K562 (cell line): Measurements from ENCODE around the gene VGLL4. TPM values are rescaled to one million over a fixed set of nuclear protein-coding genes. Genes with fewer than 3 reads are reported as not detected.

Experiments used
- ATAC-seq: fragments of 200-7000 bp; cut with Tn5 transposase; 3 replicates; pipeline ENCODE4 v1.9.1; 2020; ENCODE audit warnings: moderate library complexity
- BruUV-seq: library from RNA; stranded (reverse); fragments of 400-500 nt; replicated peaks from 2 replicates; lab custom pipeline; 2021; lab: Mats Ljungman, UMichigan
- CTCF ChIA-PET: fragments of 300-600 bp; formaldehyde crosslinking; extraction: SDS; loops from one replicate; lab custom pipeline; 2021; ENCODE audit warnings: low intra/inter-chr PET ratio; lab: Yijun Ruan, JAX
- POLR2A ChIA-PET: fragments of 300-600, 350-650 bp; sonication (Branson Sonifier 250); formaldehyde crosslinking; extraction: SDS; loops from one replicate; lab custom pipeline; 2021; ENCODE audit warnings: antibody characterized with exemption, inconsistent platforms; lab: Yijun Ruan, JAX
- DNase-seq, 4 experiments: peaks; one replicate each; pipeline versions ENCODE4 v3.0.0 to v3.0.0-alpha.2; 2011 to 2018; ENCODE audit warnings: low spot score in 3 of 4, mixed read lengths in 3 of 4; ENCODE audit errors: extremely low read depth in 1 of 4
- FAIRE-seq: peaks from 2 replicates; lab custom pipeline; 2011; peaks lifted over from hg19 to GRCh38; lab: Jason Lieb, UNC
- H2AFZ ChIP-seq: 2 replicates; pipeline ENCODE4 v1.6.0; 2011; ENCODE audit warnings: low read depth, low read length, control low read depth, inconsistent platforms
- H3K27ac ChIP-seq: fragments of 200-600 bp; 3 replicates; pipeline ENCODE4 v1.8.0; 2011; ENCODE audit warnings: low read depth, mild to moderate bottlenecking, control low read depth, inconsistent platforms, low read length, moderate library complexity, mixed read lengths; ENCODE audit errors: extremely low read depth
- H3K27me3 ChIP-seq, 2 experiments: fragments of 300-600 bp in 1 of 2; 2 replicates in 1 of 2; 3 replicates in 1 of 2; pipeline versions ENCODE4 v1.6.0 to v1.8.0; 2011; ENCODE audit warnings: inconsistent platforms in 2 of 2, low read length in 2 of 2, mild to moderate bottlenecking in 1 of 2, mixed read lengths in 1 of 2, moderate library complexity in 1 of 2; ENCODE audit not compliant: control insufficient read depth in 2 of 2, insufficient read depth in 2 of 2
- H3K36me3 ChIP-seq: fragments of 300-600 bp; 3 replicates; pipeline ENCODE4 v1.8.0; 2011; ENCODE audit warnings: mild to moderate bottlenecking, low read length, inconsistent platforms; ENCODE audit not compliant: control insufficient read depth, insufficient read depth
- H3K4me1 ChIP-seq, 2 experiments: fragments of 200-600 bp in 1 of 2; replicated peaks in 1 of 2; 2 replicates in 1 of 2; 3 replicates in 1 of 2; pipeline versions ENCODE4 v1.5.1 to v1.8.0; 2011; ENCODE audit warnings: inconsistent platforms in 2 of 2, low read length in 2 of 2, mild to moderate bottlenecking in 1 of 2, mixed read lengths in 1 of 2, moderate library complexity in 1 of 2; ENCODE audit not compliant: control insufficient read depth in 2 of 2, insufficient read depth in 2 of 2
- H3K4me2 ChIP-seq: 2 replicates; pipeline ENCODE4 v1.6.1; 2011; ENCODE audit warnings: low read length, control low read depth, inconsistent platforms, mixed read lengths; ENCODE audit not compliant: insufficient read depth
- H3K4me3 ChIP-seq: fragments of 200-600 bp; sonication (generic), shearing (Covaris generic); 2 replicates; pipeline ENCODE4 v1.5.1; 2016; ENCODE audit warnings: control low read depth, inconsistent platforms
- H3K79me2 ChIP-seq: fragments of 200-600 bp; 3 replicates; pipeline ENCODE4 v1.8.0; 2011; ENCODE audit warnings: low read length, inconsistent platforms; ENCODE audit not compliant: control insufficient read depth, insufficient read depth
- H3K9ac ChIP-seq, 2 experiments: 2 replicates each; pipeline versions ENCODE4 v1.6.0 to v1.6.1; 2011; ENCODE audit warnings: low read depth in 2 of 2, low read length in 2 of 2, control low read depth in 1 of 2, inconsistent platforms in 1 of 2, mild to moderate bottlenecking in 1 of 2, mixed read lengths in 1 of 2; ENCODE audit not compliant: insufficient read depth in 1 of 2
- H3K9me1 ChIP-seq: one replicate; pipeline ENCODE4 v1.6.0; 2011; ENCODE audit warnings: inconsistent platforms, mild to moderate bottlenecking, low read length, moderate library complexity; ENCODE audit not compliant: control insufficient read depth, insufficient read depth
- H3K9me3 ChIP-seq: replicated peaks from 2 replicates; pipeline ENCODE4 v1.5.1; 2011; ENCODE audit warnings: low read depth, low read length, inconsistent platforms; ENCODE audit not compliant: control insufficient read depth, insufficient read depth
- H4K20me1 ChIP-seq: replicated peaks from 2 replicates; pipeline ENCODE4 v1.6.1; 2011; ENCODE audit warnings: low read length, inconsistent platforms, mixed read lengths; ENCODE audit not compliant: control insufficient read depth, insufficient read depth
- HDAC1 ChIP-seq, 2 experiments: fragments of 450-650 bp; IDR thresholded peaks; 2 replicates each; pipeline ENCODE4 v1.6.1; 2016 to 2017; ENCODE audit warnings: inconsistent platforms in 1 of 2, mild to moderate bottlenecking in 1 of 2, moderate library complexity in 1 of 2
- HOXB6 ChIP-seq: fragments of 250-450 bp; sonication (Bioruptor Pico); IDR thresholded peaks from 2 replicates; pipeline ENCODE4 v1.5.1; 2022; ENCODE audit warnings: mild to moderate bottlenecking, borderline replicate concordance
- IFI16 ChIP-seq: fragments of 250-450 bp; sonication (Bioruptor Pico); IDR thresholded peaks from 2 replicates; pipeline ENCODE4 v2.1.2; 2022; ENCODE audit warnings: mild to moderate bottlenecking, inconsistent platforms
- NCOA1 ChIP-seq: fragments of 450-650 bp; IDR thresholded peaks from 2 replicates; pipeline ENCODE4 v1.6.1; 2016; ENCODE audit warnings: low read depth
- NFIX ChIP-seq: fragments of 250-450 bp; sonication (Bioruptor Pico); IDR thresholded peaks from 2 replicates; pipeline ENCODE4 v1.4.0; 2020; ENCODE audit warnings: low read depth, mild to moderate bottlenecking, moderate library complexity
- WGBS: fragments of 100-300 bp; shearing (Covaris generic); methylation state at CpG from one replicate; pipeline ENCODE4 v1.1.6; 2016; ENCODE audit warnings: low coverage, mixed read lengths; ENCODE audit not compliant: insufficient coverage; ENCODE audit errors: missing lambda C conversion rate; 5-methylcytosine and 5-hydroxymethylcytosine counted together
- in situ Hi-C: fragments of 300-500 bp; cut with MboI; formaldehyde crosslinking; loops from 4 replicates; pipeline ENCODE4 v1.15.0; 2018; ENCODE audit warnings: inconsistent platforms, mixed read lengths
- intact Hi-C: fragments of 100-400 bp; cut with micrococcal nuclease; formaldehyde crosslinking; loops from 2 replicates; pipeline ENCODE4 v1.14.2; 2022
- polyA plus RNA-seq, 8 experiments: library from polyadenylated mRNA; depleted of rRNA in 4 of 8; stranded (reverse) in 5 of 8; unstranded in 3 of 8; fragments of >200 nt; fragmentation: Nextera tagmentation in 2 of 8; fragmentation: Illumina TruSeq in 1 of 8; extraction: Ambion mirVana in 2 of 8; extraction: Trizol in 1 of 8; gene quantifications; 2 replicates each; pipeline versions ENCODE4 v1.2.1 to v1.2.3, GENCODE V29; 2011 to 2014; ENCODE audit warnings: inconsistent platforms in 1 of 8, missing spikeins in 1 of 8
- total RNA-seq, 7 experiments: library from RNA; depleted of rRNA in 6 of 7; stranded (reverse); fragments of >200 nt in 6 of 7; fragmentation: Illumina TruSeq in 2 of 7; extraction: Trizol in 2 of 7; gene quantifications; 2 replicates each; pipeline versions ENCODE4 v1.2.1 to v1.2.3, GENCODE V29; 2011 to 2021; ENCODE audit warnings: low replicate concordance in 1 of 7
- TF ChIP-seq, protein P1 (sequence below): fragments of 250-450 bp; sonication (Bioruptor Pico); IDR thresholded peaks from 2 replicates; pipeline ENCODE4 v1.4.0; 2020

Gene VGLL4
- total and polyA plus RNA-seq, 9 of the 15 experiments (the other 6 are each of a cell fraction or from before 2014, with no cell fraction given): 0.27 to 10.9 (median 8.6) TPM

DNA sequence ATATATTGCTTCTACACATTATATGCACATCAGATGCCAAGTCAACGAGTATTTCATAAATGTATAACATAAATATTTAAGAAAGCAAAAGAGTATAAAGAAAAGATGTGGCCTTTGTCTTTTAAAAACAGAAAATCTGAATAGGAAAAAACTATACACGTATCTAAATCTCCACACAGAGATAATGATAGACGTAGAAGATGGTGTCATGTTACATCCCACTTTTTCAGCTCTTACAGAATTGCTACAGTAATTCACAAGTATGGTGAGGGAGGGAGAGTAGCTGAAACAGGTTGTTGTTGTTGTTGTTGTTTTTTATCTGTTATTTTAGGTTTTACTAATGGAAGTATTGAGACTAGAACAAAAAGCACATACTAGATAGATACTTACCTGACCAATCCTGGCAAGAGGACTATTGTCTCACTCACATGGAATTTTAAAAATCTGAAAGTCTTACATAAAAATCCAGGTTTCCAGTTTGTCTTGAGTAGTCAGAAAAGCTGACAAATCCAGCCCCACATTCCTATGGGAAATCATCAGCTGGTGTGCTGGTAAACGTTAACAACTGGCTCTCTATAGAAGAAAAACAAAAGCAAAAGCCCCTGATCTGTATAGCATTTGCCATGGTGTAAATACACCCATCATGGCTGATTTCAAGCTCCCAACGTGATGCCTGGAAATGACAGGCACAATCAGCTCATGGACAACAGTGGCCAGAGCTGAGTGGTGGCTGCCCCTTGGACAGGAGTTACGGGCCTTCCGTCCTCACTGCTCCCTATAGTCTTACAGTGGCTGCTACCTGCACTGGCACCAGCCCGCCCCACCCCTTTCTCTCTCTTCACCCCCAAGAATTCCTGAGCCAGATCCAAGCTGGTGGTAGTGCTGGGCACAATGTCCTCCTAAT lies 47.4 kb upstream of the VGLL4 start:
- no peak for ATAC-seq

DNA sequence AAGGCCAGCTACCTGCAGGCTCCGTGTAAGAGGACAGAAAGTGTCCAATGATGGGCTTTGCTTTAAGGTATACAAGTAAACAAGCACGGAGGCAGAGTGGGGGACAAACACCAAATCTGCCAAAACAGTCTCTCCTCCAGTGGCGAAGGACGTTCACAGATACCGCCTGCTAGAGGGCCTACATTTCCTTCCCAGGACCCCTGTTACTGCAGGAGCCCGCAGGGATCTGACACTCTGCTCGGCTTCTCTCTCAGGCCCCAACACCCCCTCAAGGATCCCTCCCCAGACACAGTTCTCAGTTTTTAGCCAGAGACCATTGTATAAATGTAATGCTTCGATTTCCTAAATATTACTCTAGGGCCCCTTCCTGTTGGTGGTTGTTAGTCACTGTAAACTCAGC lies 46.0 kb upstream of the VGLL4 start:
- ATAC-seq: no peak
- WGBS: 4% methylated on average over 8 of the region's 8 CpGs
- TF ChIP-seq, protein P1, sequence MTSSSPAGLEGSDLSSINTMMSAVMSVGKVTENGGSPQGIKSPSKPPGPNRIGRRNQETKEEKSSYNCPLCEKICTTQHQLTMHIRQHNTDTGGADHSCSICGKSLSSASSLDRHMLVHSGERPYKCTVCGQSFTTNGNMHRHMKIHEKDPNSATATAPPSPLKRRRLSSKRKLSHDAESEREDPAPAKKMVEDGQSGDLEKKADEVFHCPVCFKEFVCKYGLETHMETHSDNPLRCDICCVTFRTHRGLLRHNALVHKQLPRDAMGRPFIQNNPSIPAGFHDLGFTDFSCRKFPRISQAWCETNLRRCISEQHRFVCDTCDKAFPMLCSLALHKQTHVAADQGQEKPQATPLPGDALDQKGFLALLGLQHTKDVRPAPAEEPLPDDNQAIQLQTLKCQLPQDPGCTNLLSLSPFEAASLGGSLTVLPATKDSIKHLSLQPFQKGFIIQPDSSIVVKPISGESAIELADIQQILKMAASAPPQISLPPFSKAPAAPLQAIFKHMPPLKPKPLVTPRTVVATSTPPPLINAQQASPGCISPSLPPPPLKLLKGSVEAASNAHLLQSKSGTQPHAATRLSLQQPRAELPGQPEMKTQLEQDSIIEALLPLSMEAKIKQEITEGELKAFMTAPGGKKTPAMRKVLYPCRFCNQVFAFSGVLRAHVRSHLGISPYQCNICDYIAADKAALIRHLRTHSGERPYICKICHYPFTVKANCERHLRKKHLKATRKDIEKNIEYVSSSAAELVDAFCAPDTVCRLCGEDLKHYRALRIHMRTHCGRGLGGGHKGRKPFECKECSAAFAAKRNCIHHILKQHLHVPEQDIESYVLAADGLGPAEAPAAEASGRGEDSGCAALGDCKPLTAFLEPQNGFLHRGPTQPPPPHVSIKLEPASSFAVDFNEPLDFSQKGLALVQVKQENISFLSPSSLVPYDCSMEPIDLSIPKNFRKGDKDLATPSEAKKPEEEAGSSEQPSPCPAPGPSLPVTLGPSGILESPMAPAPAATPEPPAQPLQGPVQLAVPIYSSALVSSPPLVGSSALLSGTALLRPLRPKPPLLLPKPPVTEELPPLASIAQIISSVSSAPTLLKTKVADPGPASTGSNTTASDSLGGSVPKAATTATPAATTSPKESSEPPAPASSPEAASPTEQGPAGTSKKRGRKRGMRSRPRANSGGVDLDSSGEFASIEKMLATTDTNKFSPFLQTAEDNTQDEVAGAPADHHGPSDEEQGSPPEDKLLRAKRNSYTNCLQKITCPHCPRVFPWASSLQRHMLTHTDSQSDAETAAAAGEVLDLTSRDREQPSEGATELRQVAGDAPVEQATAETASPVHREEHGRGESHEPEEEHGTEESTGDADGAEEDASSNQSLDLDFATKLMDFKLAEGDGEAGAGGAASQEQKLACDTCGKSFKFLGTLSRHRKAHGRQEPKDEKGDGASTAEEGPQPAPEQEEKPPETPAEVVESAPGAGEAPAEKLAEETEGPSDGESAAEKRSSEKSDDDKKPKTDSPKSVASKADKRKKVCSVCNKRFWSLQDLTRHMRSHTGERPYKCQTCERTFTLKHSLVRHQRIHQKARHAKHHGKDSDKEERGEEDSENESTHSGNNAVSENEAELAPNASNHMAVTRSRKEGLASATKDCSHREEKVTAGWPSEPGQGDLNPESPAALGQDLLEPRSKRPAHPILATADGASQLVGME: no peak
- TF ChIP-seq IFI16 (CRISPR knock-in tag) (no peak), NCOA1 (no peak)

More for the DNA sequence above, 47.4 kb upstream of the VGLL4 start:
- Histone ChIP-seq H3K79me2 (no peaks in the 10 kb centered on the region), H3K27ac (no peak overlapping the region), H3K4me2 (no peak overlapping the region), H3K4me3 (no peak overlapping the region), H3K9me1 (no peaks in the 10 kb centered on the region), H3K4me1 (no peaks in the 10 kb centered on the region), H3K36me3 (no peaks in the 10 kb centered on the region), H3K9me3 (no peaks in the 10 kb centered on the region), H3K27me3 (peaks cover 16 to 23% of the 10 kb centered on the region in 2 experiments; a peak in 4 of 5 replicates), H3K9ac (no peak overlapping the region), H4K20me1 (no peaks in the 10 kb centered on the region), H2AFZ (no peak overlapping the region)
- BruUV-seq: no TSS peak
- intact Hi-C loops: no loop called here
- ChIA-PET POLR2A (interaction anchor here (0.6 to 1.2 kb wide), 5 partner anchors 8 to 878 kb away, joined by 3 read pairs; no protein-coding TSS in a partner anchor), CTCF (interaction anchor here (0.6 kb wide), 1 partner anchor 1769 kb away, joined by 3 read pairs; no protein-coding TSS in a partner anchor)
- no peak for FAIRE-seq
- TF ChIP-seq HOXB6 (no peak), NFIX (no peak), HDAC1 (IDR thresholded peaks at IDR 0.05) (no peak)
- WGBS: 3% methylated on average over 8 of the region's 8 CpGs
- in situ Hi-C loops: no loop called here
- no peak for DNase-seq

More for the DNA sequence above, 46.0 kb upstream of the VGLL4 start:
- Histone ChIP-seq H3K27ac (no peak overlapping the region), H3K4me2 (no peak overlapping the region), H3K9me3 (no peaks in the 10 kb centered on the region), H4K20me1 (no peaks in the 10 kb centered on the region), H3K9me1 (no peaks in the 10 kb centered on the region), H3K36me3 (no peaks in the 10 kb centered on the region), H3K4me1 (no peaks in the 10 kb centered on the region), H3K79me2 (no peaks in the 10 kb centered on the region), H3K27me3 (peaks cover 9 to 18% of the 10 kb centered on the region in 2 experiments; a peak in 4 of 5 replicates), H3K4me3 (no peak overlapping the region), H2AFZ (no peak overlapping the region), H3K9ac (no peak overlapping the region)
- intact Hi-C loops: no loop called here
- in situ Hi-C loops: no loop called here
- no TSS peak for BruUV-seq
- DNase-seq (no peak), FAIRE-seq (no peak)
- POLR2A ChIA-PET: interaction anchor here (0.7 kb wide), 2 partner anchors 20 to 877 kb away, joined by 3 read pairs; no protein-coding TSS in a partner anchor
- CTCF ChIA-PET: no interaction called here
